ENCODE measurements around the gene ZDHHC24.

ZDHHC24 gene

GRCh38 chr11:66569076-66569475 is 23.2 kb upstream of the ZDHHC24 start:
- TF ChIP-seq CTCF (IDR thresholded peaks at IDR 0.05), result no peak

- TF ChIP-seq CTCF (IDR thresholded peaks at IDR 0.05), result no peak
These were observed 22.5 kb upstream of the ZDHHC24 start, which contains the start of gene CTSF for GRCh38 chr11:66568124-66568916. Gene CTSF, minus strand, starts transcription at chr11:66568606. Its CDS starts 120 bp downstream, at chr11:66568486.

GRCh38 chr11:66567787-66568123 is 21.9 kb upstream of the ZDHHC24 start:
- TF ChIP-seq CTCF (IDR thresholded peaks at IDR 0.05), result no peak

- TF ChIP-seq CTCF (IDR thresholded peaks at IDR 0.05), result no peak
These were observed 20.4 kb upstream of the ZDHHC24 start for GRCh38 chr11:66566221-66566620.

GRCh38 chr11:66564984-66565383 is 19.1 kb upstream of the ZDHHC24 start:
- no peak for TF ChIP-seq CTCF (IDR thresholded peaks at IDR 0.05)

- no peak for TF ChIP-seq CTCF (IDR thresholded peaks at IDR 0.05)
These were observed 18.7 kb upstream of the ZDHHC24 start for GRCh38 chr11:66564538-66564937.

GRCh38 chr11:66563832-66564231 is 18.0 kb upstream of the ZDHHC24 start:
- TF ChIP-seq CTCF (IDR thresholded peaks at IDR 0.05), result no peak
